HG02642 (cell line): ENCODE measurements around the gene CDC42BPB.

Source experiments
- ATAC-seq: cut with Tn5 transposase; IDR thresholded peaks from one replicate; pipeline ENCODE4 v1.9.1; 2021; ENCODE audit warnings: mild to moderate bottlenecking; ENCODE audit not compliant: unreplicated experiment, poor library complexity

CDC42BPB gene

GRCh38 chr14:102889615-102890014 lies 167.7 kb downstream of the CDC42BPB start:
- no peak for ATAC-seq

GRCh38 chr14:102888748-102889147 lies 168.6 kb downstream of the CDC42BPB start:
- no peak for ATAC-seq

GRCh38 chr14:102885737-102886447 lies 171.5 kb downstream of the CDC42BPB start:
- no peak for ATAC-seq

GRCh38 chr14:102883554-102883953 lies 173.8 kb downstream of the CDC42BPB start:
- no peak for ATAC-seq

GRCh38 chr14:102883089-102883541 lies 174.2 kb downstream of the CDC42BPB start:
- ATAC-seq: no peak
